ENCODE results near the gene FKBP10. TPM values are rescaled to one million over a fixed set of nuclear protein-coding genes. Genes with fewer than 3 reads are reported as not detected.
A peak's percentile ranks its signal among the peaks of the same experiment; 100 is the strongest.
"Not testable (repeated sequence)": the region's sequence is repeated elsewhere in the genome, so short reads cannot be mapped to it uniquely, and the experiment has no call there.

The FKBP10 gene
- total and polyA plus RNA-seq, 4 donors: 70.5 to 260 (median 156) TPM

GRCh38 chr17:41825175-41825845, 12.5 kb downstream of the FKBP10 start:
- WGBS, 2 donors: 87 to 89% methylated on average over 19 of the region's 19 CpGs
- DNase-seq: peak; percentile 32 to 68
- H3K36me3 ChIP-seq (ENCODE audit: control insufficient read depth in 1 of 2, insufficient read depth in 2 of 2, low read length in 1 of 2): peaks cover 4 to 8% of the 10 kb centered on the region in 2 donors

GRCh38 chr17:41829961-41830360, 17.2 kb downstream of the FKBP10 start:
- H3K27ac ChIP-seq (ENCODE audit: low read depth in 1 of 2, low read length in 2 of 2); H3K27me3 ChIP-seq (ENCODE audit: control insufficient read depth in 1 of 2, insufficient read depth in 2 of 2, low read length in 1 of 2); H3K4me3 ChIP-seq (ENCODE audit: low read length in 2 of 2); H3K4me1 ChIP-seq (ENCODE audit: control insufficient read depth in 1 of 2, insufficient read depth in 2 of 2, low read length in 2 of 2); intact Hi-C loops (cut with DNase I); ATAC-seq (ENCODE audit: low FRiP score); H3K9me3 ChIP-seq (ENCODE audit: control insufficient read depth, low read length): not testable (repeated sequence)
- DNase-seq: peak in 1 of 2 donors; percentile 63
- WGBS, 2 donors: 85 to 86% methylated on average over 10 of the region's 10 CpGs
- H3K36me3 ChIP-seq (ENCODE audit: control insufficient read depth in 1 of 2, insufficient read depth in 2 of 2, low read length in 1 of 2): peaks cover 4 to 10% of the 10 kb centered on the region in 2 donors

More at GRCh38 chr17:41825175-41825845, 12.5 kb downstream of the FKBP10 start:
- intact Hi-C loops (cut with DNase I): no loop called here
- Histone ChIP-seq H3K4me3 (ENCODE audit: low read length in 2 of 2) (no peak overlapping the region), H3K27ac (ENCODE audit: low read depth in 1 of 2, low read length in 2 of 2) (no peak overlapping the region), H3K27me3 (ENCODE audit: control insufficient read depth in 1 of 2, insufficient read depth in 2 of 2, low read length in 1 of 2) (no peaks in the 10 kb centered on the region), H3K9me3 (ENCODE audit: control insufficient read depth, low read length) (no peaks in the 10 kb centered on the region), H3K4me1 (ENCODE audit: control insufficient read depth in 1 of 2, insufficient read depth in 2 of 2, low read length in 2 of 2) (no peaks in the 10 kb centered on the region)
- no peak for ATAC-seq (ENCODE audit: low FRiP score)

GRCh38 chr17:41835214-41835799, 22.5 kb downstream of the FKBP10 start:
- Histone ChIP-seq H3K36me3 (ENCODE audit: control insufficient read depth in 1 of 2, insufficient read depth in 2 of 2, low read length in 1 of 2) (peaks cover 0 to 2% of the 10 kb centered on the region in 2 donors), H3K4me3 (ENCODE audit: low read length in 2 of 2) (peak overlapping the region; percentile 44 to 54), H3K27ac (ENCODE audit: low read depth in 1 of 2, low read length in 2 of 2) (peak overlapping the region in 1 of 2 donors; percentile 11), H3K27me3 (ENCODE audit: control insufficient read depth in 1 of 2, insufficient read depth in 2 of 2, low read length in 1 of 2) (no peaks in the 10 kb centered on the region), H3K4me1 (ENCODE audit: control insufficient read depth in 1 of 2, insufficient read depth in 2 of 2, low read length in 2 of 2) (no peaks in the 10 kb centered on the region), H3K9me3 (ENCODE audit: control insufficient read depth, low read length) (no peaks in the 10 kb centered on the region)
- 10 to 11% methylated on average over 13 of the region's 13 CpGs for WGBS, 2 donors
- ATAC-seq (ENCODE audit: low FRiP score) (peak; percentile 70), DNase-seq (no peak)
- intact Hi-C loops (cut with DNase I): no loop called here

- ATAC-seq (ENCODE audit: low FRiP score) (peak; percentile 90), DNase-seq (peak; percentile 73 to 91)
- Histone ChIP-seq H3K27me3 (ENCODE audit: control insufficient read depth in 1 of 2, insufficient read depth in 2 of 2, low read length in 1 of 2) (no peaks in the 10 kb centered on the region), H3K27ac (ENCODE audit: low read depth in 1 of 2, low read length in 2 of 2) (peak within 1 kb of the TSS in 1 of 2 donors; percentile 11), H3K36me3 (ENCODE audit: control insufficient read depth in 1 of 2, insufficient read depth in 2 of 2, low read length in 1 of 2) (peaks cover 0 to 2% of the 10 kb centered on the region in 2 donors), H3K9me3 (ENCODE audit: control insufficient read depth, low read length) (no peaks in the 10 kb centered on the region), H3K4me3 (ENCODE audit: low read length in 2 of 2) (peak within 1 kb of the TSS; percentile 44 to 54), H3K4me1 (ENCODE audit: control insufficient read depth in 1 of 2, insufficient read depth in 2 of 2, low read length in 2 of 2) (no peaks in the 10 kb centered on the region)
- intact Hi-C loops (cut with DNase I): loop anchor here in 1 of 2 donors (2.0 kb wide), 1 partner anchor 29 kb away; the partner anchor contains the start of gene KLHL11
- 0 to 1% methylated on average over 47 to 72 of the region's 72 CpGs for WGBS, 2 donors
Observed at GRCh38 chr17:41835800-41836549, 23.2 kb downstream of the FKBP10 start, which contains the start of gene NT5C3B. TSS of gene NT5C3B (minus strand) at chr17:41836232. CDS start at chr17:41836193, 39 bp downstream.

GRCh38 chr17:41836550-41837196, 23.9 kb downstream of the FKBP10 start:
- DNase-seq: peak in 1 of 2 donors; percentile 75
- H3K9me3 ChIP-seq (ENCODE audit: control insufficient read depth, low read length): no peaks in the 10 kb centered on the region
- no peaks in the 10 kb centered on the region for H3K36me3 ChIP-seq (ENCODE audit: control insufficient read depth in 1 of 2, insufficient read depth in 2 of 2, low read length in 1 of 2)
- no peaks in the 10 kb centered on the region for H3K4me1 ChIP-seq (ENCODE audit: control insufficient read depth in 1 of 2, insufficient read depth in 2 of 2, low read length in 2 of 2)
- H3K4me3 ChIP-seq (ENCODE audit: low read length in 2 of 2): peak overlapping the region; percentile 44 to 54
- intact Hi-C loops (cut with DNase I): loop anchor here in 1 of 2 donors (2.0 kb wide), 1 partner anchor 28 kb away; the partner anchor contains the start of gene KLHL11
- ATAC-seq (ENCODE audit: low FRiP score): no peak
- H3K27ac ChIP-seq (ENCODE audit: low read depth in 1 of 2, low read length in 2 of 2): peak overlapping the region in 1 of 2 donors; percentile 9
- H3K27me3 ChIP-seq (ENCODE audit: control insufficient read depth in 1 of 2, insufficient read depth in 2 of 2, low read length in 1 of 2): no peaks in the 10 kb centered on the region
- 36 to 37% methylated on average over 21 of the region's 21 CpGs for WGBS, 2 donors

- H3K4me3 ChIP-seq (ENCODE audit: low read length in 2 of 2): no peak within 1 kb of the TSS
- H3K36me3 ChIP-seq (ENCODE audit: control insufficient read depth in 1 of 2, insufficient read depth in 2 of 2, low read length in 1 of 2): no peaks in the 10 kb centered on the region
- 94 to 96% methylated on average over 15 of the region's 15 CpGs for WGBS, 2 donors
- DNase-seq (peak in 1 of 2 donors; percentile 28), ATAC-seq (ENCODE audit: low FRiP score) (no peak)
- intact Hi-C loops (cut with DNase I): loop anchor here in 1 of 2 donors (2.0 kb wide), 1 partner anchor 27 kb away; the partner anchor contains the start of gene KLHL11
- no peaks in the 10 kb centered on the region for H3K9me3 ChIP-seq (ENCODE audit: control insufficient read depth, low read length)
- H3K4me1 ChIP-seq (ENCODE audit: control insufficient read depth in 1 of 2, insufficient read depth in 2 of 2, low read length in 2 of 2): no peaks in the 10 kb centered on the region
- H3K27ac ChIP-seq (ENCODE audit: low read depth in 1 of 2, low read length in 2 of 2): no peak within 1 kb of the TSS
- H3K27me3 ChIP-seq (ENCODE audit: control insufficient read depth in 1 of 2, insufficient read depth in 2 of 2, low read length in 1 of 2): no peaks in the 10 kb centered on the region
Observed at GRCh38 chr17:41837761-41838538, 25.1 kb downstream of the FKBP10 start, which contains the start of gene KLHL10. TSS of gene KLHL10 (plus strand) at chr17:41837825. CDS start at chr17:41837933, 108 bp downstream.

GRCh38 chr17:41839448-41839847, 26.6 kb downstream of the FKBP10 start:
- WGBS, 2 donors: 91 to 96% methylated on average over 2 of the region's 2 CpGs
- intact Hi-C loops (cut with DNase I); H3K4me1 ChIP-seq (ENCODE audit: control insufficient read depth in 1 of 2, insufficient read depth in 2 of 2, low read length in 2 of 2): not testable (repeated sequence)

More at GRCh38 chr17:41839448-41839847, 26.6 kb downstream of the FKBP10 start:
- H3K36me3 ChIP-seq (ENCODE audit: control insufficient read depth in 1 of 2, insufficient read depth in 2 of 2, low read length in 1 of 2); H3K27me3 ChIP-seq (ENCODE audit: control insufficient read depth in 1 of 2, insufficient read depth in 2 of 2, low read length in 1 of 2); H3K27ac ChIP-seq (ENCODE audit: low read depth in 1 of 2, low read length in 2 of 2); H3K9me3 ChIP-seq (ENCODE audit: control insufficient read depth, low read length); DNase-seq; H3K4me3 ChIP-seq (ENCODE audit: low read length in 2 of 2); ATAC-seq (ENCODE audit: low FRiP score): not testable (repeated sequence)
